ENCODE results near the gene TEX2.

The TEX2 gene

DNA sequence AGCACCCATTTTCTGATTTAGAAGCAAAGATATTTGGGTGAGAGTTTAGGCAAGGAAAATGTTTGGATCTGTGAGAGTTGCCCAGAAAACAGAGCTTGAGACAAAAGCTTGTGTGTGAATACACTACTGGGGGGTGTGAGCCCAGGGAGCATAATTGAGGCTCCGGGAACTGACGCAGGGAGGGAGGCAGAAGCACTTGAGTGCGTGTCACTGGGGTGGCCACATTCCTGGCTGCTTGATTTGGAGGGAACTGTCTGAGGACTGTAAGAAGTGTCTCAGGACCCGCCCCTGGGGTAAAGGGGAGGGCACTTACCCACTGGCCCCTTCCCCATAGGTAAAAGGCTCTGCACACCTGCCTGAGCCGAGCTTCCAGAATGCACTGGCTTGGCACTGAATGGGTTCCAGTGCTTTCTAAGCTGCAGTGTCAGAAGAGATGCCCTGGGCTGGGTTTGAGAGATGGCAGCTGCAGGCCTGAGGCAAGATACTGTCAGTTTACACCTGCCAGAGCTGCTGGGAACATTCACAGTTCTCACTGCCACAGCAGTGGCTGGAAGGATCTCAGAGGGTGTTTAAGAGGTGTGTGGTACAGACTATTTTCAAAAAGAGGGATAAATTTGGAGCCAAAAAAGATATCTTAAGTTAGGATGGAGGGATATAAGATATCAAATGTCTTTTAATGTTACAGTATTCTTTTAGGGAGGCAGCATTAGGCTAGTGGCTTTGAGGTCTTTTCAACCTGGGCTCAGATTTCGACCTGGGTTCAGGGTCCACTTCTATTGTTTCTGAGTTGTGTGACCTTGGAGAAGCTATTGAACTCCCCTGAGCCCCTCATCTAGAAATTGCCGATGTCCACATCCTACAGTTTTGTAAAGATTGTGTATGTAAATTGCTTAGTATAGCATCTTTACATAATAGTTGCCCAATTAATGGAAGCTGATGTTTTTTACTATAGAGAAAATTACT lies 6.9 kb upstream of the TEX2 start:
- DNase-seq (ENCODE audit: low read depth), result no peak

DNA sequence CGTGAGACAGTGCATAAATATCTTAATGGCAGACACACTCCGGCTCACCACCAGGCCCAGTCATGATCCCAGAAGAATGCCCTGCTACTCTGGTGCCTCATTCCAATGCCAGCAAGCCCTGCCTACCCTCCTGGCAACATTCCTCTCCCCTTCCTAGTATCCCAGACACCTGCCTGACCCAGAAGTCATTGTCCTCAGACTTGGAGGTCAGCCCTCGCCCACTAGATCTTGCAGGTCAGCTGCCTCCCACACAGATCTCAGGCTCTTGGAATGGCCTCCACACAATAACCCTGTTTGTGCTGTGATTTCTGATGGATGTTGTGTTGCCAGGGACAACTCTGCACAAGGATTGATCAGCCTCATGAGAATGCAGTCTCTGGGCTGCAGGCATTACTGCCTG lies 1.8 kb upstream of the TEX2 start:
- no peak for DNase-seq (ENCODE audit: low read depth)

DNA sequence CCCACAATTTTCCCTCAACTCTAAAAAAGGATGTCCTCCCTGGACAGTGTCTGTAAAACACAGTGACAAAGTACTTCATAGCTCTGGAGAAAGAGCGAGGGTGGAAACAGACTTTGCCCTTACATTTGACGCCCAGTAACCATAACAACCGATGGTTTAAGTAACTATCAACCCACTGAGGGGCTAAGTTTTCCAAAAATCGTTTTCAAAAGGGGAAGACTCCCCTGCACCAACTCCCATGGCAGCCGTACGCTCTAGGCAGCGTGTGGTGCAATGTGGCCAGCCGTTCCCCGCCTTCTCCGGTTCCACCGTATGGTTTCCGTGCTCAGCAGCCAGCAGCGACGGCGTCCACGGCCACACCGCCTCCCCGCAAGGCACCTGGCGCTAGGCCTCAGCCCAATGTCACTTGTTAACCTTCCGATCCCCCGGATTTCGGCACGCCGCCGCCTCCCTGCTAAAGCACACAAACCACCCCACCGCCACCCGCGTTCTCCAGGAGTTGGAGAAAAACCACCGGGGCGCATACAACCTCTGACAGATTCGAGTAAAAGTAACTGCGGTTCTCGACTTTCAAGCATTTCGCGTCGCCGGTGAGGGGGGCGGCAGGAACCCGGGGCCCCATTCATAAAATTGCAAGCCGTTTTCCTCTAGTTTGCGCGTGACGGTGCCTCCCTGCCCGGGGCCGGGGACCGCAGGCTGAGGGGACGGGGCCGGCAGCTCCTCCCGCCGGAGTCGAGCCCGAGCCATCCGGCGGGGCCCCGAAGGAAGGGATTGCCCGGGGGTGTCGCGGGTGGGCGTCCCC lies 661 bp downstream of the TEX2 start:
- DNase-seq (ENCODE audit: low read depth), result no peak

GRCh38 chr17:64261417-64262145 lies 1.5 kb downstream of the TEX2 start:
- DNase-seq (ENCODE audit: low read depth), result no peak

DNA sequence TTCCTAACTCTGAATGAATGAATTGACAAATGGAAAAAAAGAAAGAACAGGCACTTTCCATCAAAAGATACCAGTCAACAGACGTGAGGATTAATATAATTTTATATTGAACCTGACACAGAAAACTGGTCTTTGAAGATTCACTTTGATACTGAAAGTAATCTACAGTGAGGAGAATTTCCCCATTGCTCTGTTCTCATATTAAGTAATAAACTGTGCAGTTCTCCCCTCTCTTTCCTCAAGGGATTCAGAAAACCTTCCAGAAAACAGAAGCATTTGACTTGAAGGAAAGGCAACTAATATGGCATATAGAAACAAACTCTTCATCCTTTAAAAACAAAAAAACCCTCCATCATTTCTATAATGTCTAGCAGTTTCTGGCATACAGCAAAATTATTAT lies 2.2 kb downstream of the TEX2 start:
- DNase-seq (ENCODE audit: low read depth), result no peak

- peak; percentile 10 for DNase-seq (ENCODE audit: low read depth)
Measured at GRCh38 chr17:64259922-64260321, 3.1 kb downstream of the TEX2 start.

DNA sequence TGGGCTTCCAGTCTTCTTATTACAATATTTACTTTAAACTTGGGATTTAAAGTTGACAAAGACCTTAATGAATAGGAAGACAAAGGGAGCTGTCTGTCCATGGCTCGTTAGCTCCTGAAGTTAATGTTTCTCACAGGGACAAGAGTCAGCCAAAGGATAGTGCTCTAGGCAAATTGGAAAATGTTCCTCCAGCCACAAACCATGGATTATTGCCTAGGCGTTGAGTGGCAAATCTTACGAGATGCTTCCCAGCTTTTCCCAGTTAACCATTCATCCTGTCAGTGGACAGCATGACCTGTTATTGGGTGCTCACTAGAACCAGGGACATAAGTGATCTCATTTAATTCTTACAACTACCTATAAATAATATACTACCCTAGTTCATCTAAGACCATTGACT lies 3.6 kb downstream of the TEX2 start:
- no peak for DNase-seq (ENCODE audit: low read depth)

- no peak for DNase-seq (ENCODE audit: low read depth)
Measured at GRCh38 chr17:64256913-64257807, 5.9 kb downstream of the TEX2 start.

DNA sequence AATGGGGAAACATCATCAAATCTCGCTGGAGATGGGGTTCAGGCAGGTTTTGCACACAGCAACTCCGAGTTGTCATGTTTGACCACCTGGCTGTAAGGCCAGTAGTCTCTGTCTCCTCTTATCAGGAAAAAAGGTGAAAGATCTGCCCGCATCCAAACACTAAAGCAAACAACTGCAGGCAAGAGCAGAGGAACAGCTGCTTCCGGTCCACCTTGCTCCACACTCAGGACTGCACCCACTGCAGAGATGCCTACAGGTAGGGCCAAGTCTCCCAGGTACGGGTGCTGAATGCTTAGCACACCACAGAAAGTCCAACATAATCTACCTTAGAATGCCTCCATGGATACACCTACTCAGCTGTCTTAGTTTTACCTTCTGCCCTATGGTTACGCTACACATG lies 7.3 kb downstream of the TEX2 start:
- DNase-seq (ENCODE audit: low read depth), result no peak

DNA sequence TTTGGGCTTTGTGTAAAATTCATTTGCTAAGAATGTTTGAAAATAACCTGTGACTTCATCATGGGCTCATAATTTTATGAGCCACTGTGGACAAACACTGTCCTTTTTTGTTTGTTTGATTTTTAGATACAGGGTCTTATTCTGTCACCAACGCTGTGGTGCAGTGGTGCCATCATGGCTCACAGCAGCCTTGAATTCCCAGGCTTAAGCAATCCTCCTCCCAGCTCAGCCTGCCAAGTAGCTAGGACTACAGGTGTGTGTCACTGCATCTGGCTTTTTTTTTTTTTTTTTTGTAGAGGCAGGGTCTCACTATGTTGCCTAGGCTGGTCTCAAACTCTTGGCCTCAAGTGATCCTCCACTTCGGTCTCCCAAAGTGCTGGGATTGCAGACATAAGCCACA lies 8.3 kb downstream of the TEX2 start:
- DNase-seq (ENCODE audit: low read depth), result no peak

DNA sequence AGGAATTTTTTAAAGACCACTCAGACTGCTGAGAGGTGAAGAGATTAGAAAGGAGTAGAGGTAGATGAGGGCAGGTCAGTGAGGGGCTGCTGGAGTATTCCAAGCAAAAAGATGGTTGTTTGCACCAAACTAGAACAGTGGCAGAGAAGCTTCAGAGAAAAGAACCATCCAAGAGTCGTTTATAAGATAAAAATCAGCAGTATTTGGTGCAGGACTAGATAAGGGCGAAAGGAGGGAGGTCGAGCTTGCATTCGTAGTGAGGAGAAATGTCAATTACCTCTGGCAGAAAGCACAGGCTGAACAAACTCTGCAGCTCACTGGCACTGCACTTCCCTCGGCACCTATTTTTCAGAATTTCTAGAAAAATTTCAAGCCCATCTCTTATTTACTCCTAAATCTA lies 9.6 kb downstream of the TEX2 start:
- no peak for DNase-seq (ENCODE audit: low read depth)

- DNase-seq (ENCODE audit: low read depth), result no peak
Measured at GRCh38 chr17:64252831-64253230, 10.2 kb downstream of the TEX2 start.

DNA sequence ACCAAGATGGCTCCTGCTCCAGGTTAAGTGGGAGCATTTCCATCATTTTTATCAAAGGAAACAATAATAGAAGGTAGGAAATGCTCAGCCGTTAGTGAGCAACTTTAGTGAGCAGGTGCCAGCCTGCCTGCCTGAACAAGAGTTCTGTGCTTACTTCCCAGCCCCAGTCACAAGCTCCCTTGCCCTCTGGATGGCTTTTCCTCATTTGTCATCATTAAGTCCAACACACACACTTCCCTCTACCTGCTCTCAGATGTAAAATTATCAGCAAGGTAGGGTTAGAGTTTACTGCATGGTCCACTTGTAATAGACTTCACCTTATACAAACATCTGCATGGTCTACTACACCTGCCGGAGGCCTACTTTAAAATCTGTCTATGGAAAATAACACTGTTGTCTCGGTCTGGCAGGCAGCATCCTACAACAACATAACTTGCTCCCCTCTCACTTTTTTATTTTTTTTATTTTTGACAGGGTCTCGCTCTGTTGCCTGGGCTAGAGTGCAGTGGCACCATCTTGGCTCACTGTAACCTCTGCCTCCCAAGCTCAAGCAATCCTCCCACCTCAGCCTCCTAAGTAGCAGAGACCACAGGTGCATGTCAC lies 12.7 kb downstream of the TEX2 start:
- DNase-seq (ENCODE audit: low read depth), result no peak

DNA sequence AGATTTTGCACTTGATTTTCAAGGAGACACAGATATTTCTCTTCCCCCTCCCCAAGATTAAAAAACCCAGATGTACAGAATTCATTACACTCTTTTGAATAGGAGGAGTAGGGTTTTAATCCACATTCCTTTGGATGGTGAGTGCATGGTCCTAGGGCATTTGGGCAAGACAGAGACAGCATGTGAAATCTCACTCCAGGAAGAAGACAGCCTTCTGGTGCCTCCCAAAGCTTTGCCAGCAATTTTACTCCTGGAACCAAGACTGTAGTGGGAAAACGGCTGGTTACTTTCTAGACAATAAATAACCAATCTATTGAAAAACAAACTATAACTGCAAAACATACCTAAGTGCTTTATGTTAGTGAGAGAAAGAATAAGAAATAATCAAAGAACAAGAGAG lies 15.2 kb downstream of the TEX2 start:
- DNase-seq (ENCODE audit: low read depth), result no peak

- DNase-seq (ENCODE audit: low read depth), result no peak
Measured at GRCh38 chr17:64245218-64246145, 17.6 kb downstream of the TEX2 start.

- no peak for DNase-seq (ENCODE audit: low read depth)
Measured at GRCh38 chr17:64244165-64244564, 18.9 kb downstream of the TEX2 start.

- no peak for DNase-seq (ENCODE audit: low read depth)
Measured at GRCh38 chr17:64243340-64243739, 19.7 kb downstream of the TEX2 start.

DNA sequence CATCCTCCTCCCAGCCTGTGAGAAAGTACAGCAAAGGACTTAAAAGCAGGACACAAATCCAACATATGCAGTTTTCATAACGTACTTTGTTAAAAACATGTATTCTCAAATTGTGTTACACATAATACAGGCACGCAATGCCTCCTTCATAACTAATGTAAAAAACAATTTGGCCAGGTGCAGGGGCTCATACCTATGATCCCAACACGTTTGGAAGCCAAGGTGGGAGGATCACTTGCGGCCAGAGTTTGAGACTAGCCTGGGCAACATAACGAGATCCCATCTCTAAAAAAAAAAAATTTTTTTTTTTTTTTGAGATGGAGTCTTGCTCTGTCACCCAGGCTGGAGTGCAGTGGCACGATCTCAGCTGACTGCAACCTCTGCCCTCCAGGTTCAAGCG lies 20.4 kb downstream of the TEX2 start:
- DNase-seq (ENCODE audit: low read depth), result no peak

DNA sequence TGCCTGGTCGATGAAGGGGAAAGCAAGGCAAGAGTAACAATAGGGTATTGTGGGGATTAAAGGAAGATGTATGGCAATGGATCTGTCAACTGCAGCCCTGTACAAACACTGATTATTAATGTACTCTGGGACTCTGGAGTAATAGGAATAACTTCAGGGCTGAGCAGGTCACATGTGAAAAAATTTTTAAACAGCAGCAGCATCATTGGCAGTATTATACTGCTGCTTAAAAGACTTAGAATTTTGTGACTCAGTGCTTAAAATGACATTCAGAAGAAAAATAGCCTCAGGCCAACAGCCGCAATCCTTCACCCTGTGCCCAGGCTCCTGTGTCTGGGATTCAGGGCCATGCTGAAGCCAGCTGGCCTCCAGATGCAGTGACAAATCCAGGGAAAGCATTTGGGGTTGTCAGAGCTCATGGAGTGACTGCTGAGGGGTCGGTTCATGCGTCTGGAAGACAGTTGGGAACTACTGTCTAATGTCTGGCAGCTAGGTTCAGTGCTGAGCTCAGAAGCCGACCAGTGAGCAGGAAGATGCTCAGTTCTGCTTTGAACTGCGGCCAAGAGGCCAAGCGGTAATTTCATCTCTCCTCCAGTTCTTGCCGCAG lies 22.2 kb downstream of the TEX2 start:
- peak; percentile 52 for DNase-seq (ENCODE audit: low read depth)
